ENCODE results near the gene TFIP11.

Gene TFIP11

GRCh38 chr22:26512149-26512793 is at the start of gene TFIP11:
TFIP11 (minus strand) TSS chr22:26512473; CDS start chr22:26510272, 2,201 bp downstream.
- DNase-seq: peak; percentile 65

- DNase-seq: no peak
These were observed 49.6 kb upstream of the TFIP11 start for GRCh38 chr22:26561756-26562417.

- DNase-seq: no peak
These were observed 47.8 kb upstream of the TFIP11 start for GRCh38 chr22:26559961-26560575.

- no peak for DNase-seq
These were observed 46.1 kb upstream of the TFIP11 start for GRCh38 chr22:26558248-26558895.

GRCh38 chr22:26556904-26557303 is 44.6 kb upstream of the TFIP11 start:
- no peak for DNase-seq

GRCh38 chr22:26555478-26555877 is 43.2 kb upstream of the TFIP11 start:
- DNase-seq: no peak

- DNase-seq: no peak
These were observed 42.7 kb upstream of the TFIP11 start for GRCh38 chr22:26554956-26555355.

GRCh38 chr22:26553056-26553752 is 40.9 kb upstream of the TFIP11 start:
- DNase-seq: no peak

GRCh38 chr22:26552466-26552865 is 40.2 kb upstream of the TFIP11 start:
- no peak for DNase-seq

GRCh38 chr22:26551568-26551967 is 39.3 kb upstream of the TFIP11 start:
- DNase-seq: no peak

GRCh38 chr22:26550498-26551033 is 38.3 kb upstream of the TFIP11 start:
- no peak for DNase-seq

- no peak for DNase-seq
These were observed 37.7 kb upstream of the TFIP11 start for GRCh38 chr22:26549902-26550497.

- DNase-seq: no peak
These were observed 36.7 kb upstream of the TFIP11 start for GRCh38 chr22:26548984-26549383.

- DNase-seq: no peak
These were observed 36.0 kb upstream of the TFIP11 start for GRCh38 chr22:26548303-26548702.

- DNase-seq: no peak
These were observed 35.6 kb upstream of the TFIP11 start for GRCh38 chr22:26547837-26548236.

- no peak for DNase-seq
These were observed 35.2 kb upstream of the TFIP11 start for GRCh38 chr22:26547426-26547825.

GRCh38 chr22:26546282-26546681 is 34.0 kb upstream of the TFIP11 start:
- DNase-seq: peak; percentile 43

GRCh38 chr22:26545827-26546226 is 33.6 kb upstream of the TFIP11 start:
- DNase-seq: no peak

- no peak for DNase-seq
These were observed 33.1 kb upstream of the TFIP11 start for GRCh38 chr22:26545385-26545784.

GRCh38 chr22:26544489-26544888 is 32.2 kb upstream of the TFIP11 start:
- no peak for DNase-seq

- DNase-seq: no peak
These were observed 30.6 kb upstream of the TFIP11 start for GRCh38 chr22:26542831-26543230.

GRCh38 chr22:26541167-26541819 is 29.0 kb upstream of the TFIP11 start:
- no peak for DNase-seq

Data from NCI-H510A (cell line).